ENCODE data around the gene NRP1.

NRP1 gene

GRCh38 chr10:33190406-33190805 lies 144.1 kb downstream of the NRP1 start:
- no peak for DNase-seq (ENCODE audit: low read depth in 1 of 2, low spot score in 1 of 2)

DNA sequence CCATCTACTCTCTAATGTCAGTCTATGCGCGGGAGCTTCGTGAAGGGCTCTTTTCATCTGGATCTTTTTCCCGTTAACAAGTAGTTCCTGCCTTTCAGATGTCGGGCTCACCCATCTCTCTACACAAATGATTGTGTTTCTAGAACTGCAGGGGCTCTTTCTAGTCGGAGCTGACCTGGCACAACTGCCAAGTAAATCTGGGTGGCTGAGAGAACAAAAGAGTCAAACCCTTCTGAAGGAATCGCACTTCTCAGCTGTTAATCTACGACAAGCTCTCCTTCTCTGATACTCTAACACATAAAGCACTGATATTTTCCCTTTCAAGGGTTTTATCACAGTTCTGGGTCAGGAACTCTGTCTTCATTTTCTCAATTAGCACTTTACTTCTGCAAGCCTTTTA lies 144.7 kb downstream of the NRP1 start:
- DNase-seq (ENCODE audit: low read depth in 1 of 2, low spot score in 1 of 2): no peak

GRCh38 chr10:33189363-33189762 lies 145.1 kb downstream of the NRP1 start:
- no peak for DNase-seq (ENCODE audit: low read depth in 1 of 2, low spot score in 1 of 2)

DNA sequence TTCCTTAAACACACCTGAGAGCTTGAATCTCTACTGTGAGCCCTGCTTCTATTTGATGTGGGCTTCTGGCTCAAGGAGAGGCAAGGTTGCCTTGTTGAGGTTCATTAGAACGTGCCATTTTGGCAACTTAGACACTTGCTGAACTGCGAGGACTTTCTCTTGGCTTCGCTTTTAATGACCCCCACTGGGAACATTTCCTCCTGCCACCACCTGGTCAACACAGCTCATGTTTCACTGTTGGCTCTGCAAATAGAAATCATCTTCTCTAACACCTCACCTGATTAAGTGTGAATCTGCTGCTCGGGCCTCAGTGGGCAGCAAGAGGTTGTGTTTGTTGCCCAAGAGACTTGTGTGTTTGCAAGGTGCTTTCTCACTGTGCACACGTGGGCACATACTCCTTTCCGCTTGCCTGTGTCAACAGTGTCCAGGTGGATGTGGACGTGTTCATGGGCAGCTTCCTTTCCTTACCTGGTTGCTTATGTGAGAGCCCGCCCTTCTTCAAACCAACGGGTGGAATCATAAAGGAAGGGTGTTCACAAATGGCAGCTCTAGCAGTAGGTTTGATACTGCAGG lies 147.0 kb downstream of the NRP1 start:
- no peak for DNase-seq (ENCODE audit: low read depth in 1 of 2, low spot score in 1 of 2)

- no peak for DNase-seq (ENCODE audit: low read depth in 1 of 2, low spot score in 1 of 2)
Measured at GRCh38 chr10:33186150-33186549, 148.3 kb downstream of the NRP1 start.

DNA sequence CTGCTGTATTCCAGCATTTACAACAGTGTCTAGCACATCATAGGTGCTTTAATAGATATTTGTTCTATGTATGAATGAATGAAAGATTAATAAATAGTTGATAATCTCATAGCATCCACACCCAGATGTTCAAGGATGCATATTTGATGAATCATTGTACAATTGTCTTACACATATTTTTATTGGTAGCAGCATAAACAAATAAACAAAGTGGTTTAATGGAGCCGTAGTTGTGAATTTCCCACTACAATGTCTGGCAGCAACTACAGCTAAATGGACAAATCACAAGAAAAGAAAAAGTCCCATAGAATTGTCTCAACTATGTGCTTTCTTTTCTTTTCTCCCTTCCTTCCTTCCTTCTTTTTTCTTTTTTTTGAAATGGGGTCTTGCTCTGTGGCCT lies 150.8 kb downstream of the NRP1 start:
- no peak for DNase-seq (ENCODE audit: low read depth in 1 of 2, low spot score in 1 of 2)

DNA sequence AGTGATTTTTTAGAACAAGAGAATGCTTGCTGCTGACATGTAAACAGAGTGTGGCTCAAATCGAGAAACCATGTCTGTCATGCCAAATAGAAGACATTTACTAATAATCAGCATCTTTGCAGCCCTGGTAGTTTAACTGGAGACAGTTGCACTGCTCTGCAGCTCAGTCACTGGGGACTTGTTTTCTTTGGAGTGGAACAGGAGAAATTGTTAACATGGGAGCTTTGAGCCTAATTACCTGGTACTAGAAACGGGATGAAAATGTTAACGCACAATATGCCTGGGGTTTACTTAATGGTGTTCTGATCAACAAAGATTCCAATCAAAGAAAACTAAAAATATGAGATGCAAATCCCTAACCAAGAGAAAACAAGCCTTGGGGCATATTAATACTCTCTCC lies 153.5 kb downstream of the NRP1 start:
- DNase-seq (ENCODE audit: low read depth in 1 of 2, low spot score in 1 of 2): no peak

GRCh38 chr10:33180390-33180789 lies 154.1 kb downstream of the NRP1 start:
- no peak for DNase-seq (ENCODE audit: low read depth in 1 of 2, low spot score in 1 of 2)

DNA sequence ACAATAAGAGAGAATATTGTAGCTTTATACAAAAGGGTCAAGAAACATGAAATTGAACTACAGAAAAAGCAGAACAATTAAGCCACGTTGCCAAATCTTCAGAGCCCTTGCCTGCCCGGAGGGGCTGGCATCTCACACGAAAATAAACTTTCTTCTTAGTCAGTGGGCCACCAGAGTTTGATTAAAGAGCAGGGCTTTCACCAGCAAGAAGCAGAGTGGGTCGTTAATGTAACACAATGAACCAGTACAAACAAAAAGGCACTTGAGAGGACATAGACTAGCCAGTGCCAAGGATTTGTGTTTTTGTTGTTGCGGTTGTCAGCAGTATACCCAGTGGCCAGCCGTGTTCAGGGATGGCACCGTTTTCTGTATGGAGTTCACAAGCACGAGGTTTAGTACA lies 155.4 kb downstream of the NRP1 start:
- no peak for DNase-seq (ENCODE audit: low read depth in 1 of 2, low spot score in 1 of 2)

GRCh38 chr10:33178026-33178755 lies 156.3 kb downstream of the NRP1 start:
- no peak for DNase-seq (ENCODE audit: low read depth in 1 of 2, low spot score in 1 of 2)

- no peak for DNase-seq (ENCODE audit: low read depth in 1 of 2, low spot score in 1 of 2)
Measured at GRCh38 chr10:33176688-33177087, 157.8 kb downstream of the NRP1 start.

DNA sequence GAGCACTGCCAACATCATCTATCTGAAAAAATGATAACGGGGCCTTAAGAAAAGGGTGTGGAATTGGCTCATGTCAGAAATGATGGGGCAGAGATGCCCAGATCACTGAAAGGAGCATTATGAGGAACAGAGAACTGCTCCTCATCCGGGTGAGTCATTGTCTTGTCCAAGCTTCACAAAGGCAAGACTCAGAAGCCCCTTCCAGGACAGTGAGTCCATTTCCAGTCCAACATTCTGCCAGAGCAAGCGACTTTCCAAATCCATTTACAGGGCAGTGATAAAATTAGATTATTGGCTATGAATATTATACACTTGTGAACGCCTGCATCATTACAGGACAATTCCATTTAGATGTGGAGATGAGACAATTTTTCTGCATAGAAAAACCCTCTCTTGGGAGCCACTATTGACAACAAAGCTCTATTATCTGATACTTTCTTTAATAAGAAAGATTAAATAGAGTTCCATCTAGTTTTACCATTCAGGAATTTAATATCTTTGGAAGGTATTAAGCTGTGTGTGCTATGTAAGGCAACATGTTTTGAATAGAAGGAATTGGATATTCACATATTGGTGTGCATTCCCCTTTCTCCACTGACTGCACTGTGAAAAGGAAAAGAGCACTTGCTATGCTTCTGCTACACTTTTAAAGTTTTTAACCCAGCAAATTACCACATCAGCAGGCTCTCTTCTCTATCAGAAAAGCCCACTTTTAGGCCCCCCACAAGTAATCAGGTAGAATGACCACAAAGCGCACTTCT lies 159.6 kb downstream of the NRP1 start:
- no peak for DNase-seq (ENCODE audit: low read depth in 1 of 2, low spot score in 1 of 2)

DNA sequence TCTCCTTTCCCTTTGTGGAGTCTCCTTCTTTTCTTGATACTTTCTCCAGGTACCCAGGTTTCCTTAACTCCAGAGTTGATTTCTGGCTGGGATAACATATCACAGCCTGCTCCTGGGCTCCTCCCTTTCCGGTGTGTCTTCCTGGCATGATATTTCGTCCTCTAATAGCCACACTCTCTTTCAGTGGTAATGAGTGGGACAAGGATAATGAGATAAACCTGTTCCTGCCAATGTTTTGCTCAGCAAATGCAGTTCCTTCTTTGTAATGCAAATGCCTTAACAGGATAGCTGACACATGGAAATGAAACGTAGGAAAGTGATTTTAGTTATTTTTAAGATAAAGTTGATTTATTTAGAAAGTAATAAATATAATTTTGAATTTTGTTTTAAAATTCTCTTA lies 168.6 kb downstream of the NRP1 start:
- DNase-seq (ENCODE audit: low read depth in 1 of 2, low spot score in 1 of 2): no peak

DNA sequence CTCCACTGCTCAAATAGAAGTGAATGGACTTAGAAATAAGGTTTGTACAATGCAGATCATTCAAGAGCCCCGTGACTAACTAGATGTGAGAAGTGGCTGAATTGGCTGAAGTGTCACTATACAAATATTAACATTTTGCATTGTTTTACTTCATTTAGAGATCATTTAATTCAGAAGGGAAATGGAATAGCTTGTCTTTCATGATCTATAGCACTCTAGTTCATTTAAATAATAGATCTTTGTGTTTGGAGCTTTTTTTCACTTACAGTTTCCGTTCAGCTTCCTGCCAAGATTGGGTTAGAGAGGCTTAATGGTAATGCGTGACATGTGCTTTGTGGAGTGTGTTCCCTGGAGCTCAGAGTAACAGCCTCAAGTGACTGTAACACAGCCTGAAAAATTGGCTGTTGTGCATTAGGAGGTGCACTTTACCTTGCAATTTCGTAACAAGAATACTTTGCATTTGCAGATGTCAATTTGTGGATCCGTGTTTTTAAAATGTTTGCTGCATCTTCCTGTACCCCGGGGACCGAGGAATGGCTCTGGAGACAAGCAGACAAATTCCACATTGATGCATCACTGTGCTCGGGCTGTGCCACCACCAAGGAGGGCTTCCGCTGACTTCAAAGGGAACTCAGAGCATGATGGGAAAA lies 170.3 kb downstream of the NRP1 start:
- no peak for DNase-seq (ENCODE audit: low read depth in 1 of 2, low spot score in 1 of 2)

GRCh38 chr10:33162248-33162575 lies 172.3 kb downstream of the NRP1 start:
- no peak for DNase-seq (ENCODE audit: low read depth in 1 of 2, low spot score in 1 of 2)

DNA sequence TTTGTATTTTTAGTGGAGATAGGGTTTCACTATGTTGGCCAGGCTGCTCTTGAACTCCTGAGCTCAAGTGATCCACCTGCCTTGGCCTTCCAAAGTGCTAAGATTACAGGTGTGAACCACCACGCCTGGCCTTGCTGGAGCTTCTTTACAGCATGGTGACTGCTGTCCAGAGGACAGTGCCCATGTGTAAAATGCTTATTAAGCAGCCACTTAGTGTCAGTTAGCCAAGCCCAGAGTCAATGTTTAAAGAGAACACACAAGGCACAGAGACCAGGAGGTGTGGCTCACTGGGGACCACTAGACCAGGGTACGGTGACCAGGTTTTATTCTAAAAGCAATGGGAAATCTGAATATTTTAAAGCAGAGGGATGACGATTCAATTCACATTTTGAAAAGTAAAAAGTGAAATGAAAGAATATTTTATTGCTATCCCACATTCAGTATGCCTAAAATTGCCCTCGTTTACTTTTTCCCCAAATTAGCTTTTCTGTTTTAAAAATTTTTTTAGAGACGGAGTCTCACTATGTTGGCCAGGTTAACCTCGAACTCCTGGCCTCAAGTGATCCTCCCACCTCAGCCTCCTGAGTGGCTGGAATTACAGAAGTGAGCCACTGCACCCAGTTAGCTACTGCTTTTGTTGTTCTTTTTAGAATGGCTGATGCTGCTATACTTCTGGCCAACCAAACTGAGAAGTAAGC lies 172.8 kb downstream of the NRP1 start:
- no peak for DNase-seq (ENCODE audit: low read depth in 1 of 2, low spot score in 1 of 2)

GRCh38 chr10:33160151-33160550 lies 174.3 kb downstream of the NRP1 start:
- DNase-seq (ENCODE audit: low read depth in 1 of 2, low spot score in 1 of 2): no peak

- DNase-seq (ENCODE audit: low read depth in 1 of 2, low spot score in 1 of 2): no peak
Measured at GRCh38 chr10:33157103-33157502, 177.4 kb downstream of the NRP1 start.

GRCh38 chr10:33155720-33156638 lies 178.5 kb downstream of the NRP1 start:
- no peak for DNase-seq (ENCODE audit: low read depth in 1 of 2, low spot score in 1 of 2)

GRCh38 chr10:33154590-33154989 lies 179.9 kb downstream of the NRP1 start:
- DNase-seq (ENCODE audit: low read depth in 1 of 2, low spot score in 1 of 2): no peak
